Stimulated activated CD4-positive, alpha-beta T cell treated with anti-CD3 and anti-CD28 coated beads, Interleukin-12 subunit alpha, Interleukin-12 subunit beta, amount 100 ng/mL, for 48 hours (primary cell): ENCODE data around the gene SCN8A.

Experiments
- DNase-seq, 3 donors: peaks; one replicate each; pipeline ENCODE4 v3.0.0-alpha.2; 2020; ENCODE audit warnings: low read depth in 2 of 3, low spot score in 1 of 3

SCN8A gene

GRCh38 chr12:51847643-51848325 lies 256.8 kb downstream of the SCN8A start:
- no peak for DNase-seq

GRCh38 chr12:51848326-51848727 lies 257.3 kb downstream of the SCN8A start, which contains the start of gene FIGNL2:
Gene FIGNL2 (minus strand): TSS chr12:51848718. CDS start chr12:51822413, 26,305 bp downstream.
- no peak for DNase-seq

- DNase-seq = no peak
Measured at GRCh38 chr12:51848841-51849735, 258.1 kb downstream of the SCN8A start.

- DNase-seq = no peak
Measured at GRCh38 chr12:51850081-51850964, 259.3 kb downstream of the SCN8A start.

GRCh38 chr12:51850965-51851299 lies 259.9 kb downstream of the SCN8A start:
- DNase-seq = no peak

GRCh38 chr12:51851413-51852124 lies 260.5 kb downstream of the SCN8A start:
- DNase-seq = no peak

GRCh38 chr12:51852404-51853137 lies 261.5 kb downstream of the SCN8A start:
- no peak for DNase-seq

- DNase-seq = no peak
Measured at GRCh38 chr12:51855586-51856428, 264.8 kb downstream of the SCN8A start.

GRCh38 chr12:51860986-51861385 lies 270.0 kb downstream of the SCN8A start:
- no peak for DNase-seq
